Ishikawa (cell line): Measurements from ENCODE around the gene FANCD2.

Experiments used
- CEBPB ChIP-seq: IDR thresholded peaks from 2 replicates; pipeline ENCODE4 v1.6.1; 2012
- CREB1 ChIP-seq: IDR thresholded peaks from 2 replicates; pipeline ENCODE4 v1.6.1; 2012; ENCODE audit warnings: low read depth
- EGR1 ChIP-seq: IDR thresholded peaks from 2 replicates; pipeline ENCODE4 v1.6.1; 2012
- EP300 ChIP-seq: IDR thresholded peaks from 2 replicates; pipeline ENCODE4 v1.6.1; 2012; ENCODE audit warnings: borderline replicate concordance
- FOXM1 ChIP-seq: IDR thresholded peaks from 2 replicates; pipeline ENCODE4 v1.6.1; 2012; ENCODE audit warnings: low read depth, borderline replicate concordance
- MAX ChIP-seq: IDR thresholded peaks from 2 replicates; pipeline ENCODE4 v1.6.1; 2012
- NFIC ChIP-seq: IDR thresholded peaks from 2 replicates; pipeline ENCODE4 v1.6.1; 2012
- RAD21 ChIP-seq: IDR thresholded peaks from 2 replicates; pipeline ENCODE4 v1.6.1; 2012; ENCODE audit warnings: low read depth
- REST ChIP-seq: IDR thresholded peaks from 2 replicates; pipeline ENCODE4 v1.6.1; 2012; ENCODE audit warnings: low read depth, mild to moderate bottlenecking
- TAF1 ChIP-seq: IDR thresholded peaks from 2 replicates; pipeline ENCODE4 v1.6.1; 2012; ENCODE audit warnings: low read depth, mild to moderate bottlenecking
- TCF12 ChIP-seq: IDR thresholded peaks from 2 replicates; pipeline ENCODE4 v1.6.1; 2012; ENCODE audit warnings: low read depth
- TEAD4 ChIP-seq: IDR thresholded peaks from 2 replicates; pipeline ENCODE4 v1.6.1; 2012
- USF1 ChIP-seq: IDR thresholded peaks from 2 replicates; pipeline ENCODE4 v1.6.1; 2012
- YY1 ChIP-seq: IDR thresholded peaks from 2 replicates; pipeline ENCODE4 v1.6.1; 2012; ENCODE audit warnings: low read depth
- ZBTB7A ChIP-seq: IDR thresholded peaks from 2 replicates; pipeline ENCODE4 v1.6.1; 2012; ENCODE audit warnings: low read depth

The FANCD2 gene

GRCh38 chr3:10015461-10015904 lies 10.8 kb upstream of the FANCD2 start:
- TF ChIP-seq CREB1 (no peak), EGR1 (no peak), TAF1 (no peak), YY1 (no peak), USF1 (no peak)

GRCh38 chr3:10017636-10018292 lies 8.5 kb upstream of the FANCD2 start:
- TF ChIP-seq EGR1 = no peak
- no peak for TF ChIP-seq CREB1
- no peak for TF ChIP-seq ZBTB7A
- no peak for TF ChIP-seq REST

GRCh38 chr3:10019326-10019725 lies 6.9 kb upstream of the FANCD2 start:
- TF ChIP-seq RAD21 (no peak), NFIC (no peak), REST (no peak)

- TF ChIP-seq RAD21 (no peak), TCF12 (no peak), EP300 (no peak), REST (no peak), CREB1 (no peak), YY1 (no peak), TEAD4 (no peak), FOXM1 (no peak), USF1 (no peak), MAX (no peak), EGR1 (no peak), TAF1 (no peak), CEBPB (no peak)
These were observed 4.1 kb upstream of the FANCD2 start for GRCh38 chr3:10021856-10022775.
